ENCODE data around the gene HNRNPC. TPM values are rescaled to one million over a fixed set of nuclear protein-coding genes. Genes with fewer than 3 reads are reported as not detected.

Gene HNRNPC
- total and polyA plus RNA-seq, 10 of the 15 experiments (the other 5 are each of a cell fraction or from before 2014, with no cell fraction given): 679 to 1,492 (median 1,262) TPM

DNA sequence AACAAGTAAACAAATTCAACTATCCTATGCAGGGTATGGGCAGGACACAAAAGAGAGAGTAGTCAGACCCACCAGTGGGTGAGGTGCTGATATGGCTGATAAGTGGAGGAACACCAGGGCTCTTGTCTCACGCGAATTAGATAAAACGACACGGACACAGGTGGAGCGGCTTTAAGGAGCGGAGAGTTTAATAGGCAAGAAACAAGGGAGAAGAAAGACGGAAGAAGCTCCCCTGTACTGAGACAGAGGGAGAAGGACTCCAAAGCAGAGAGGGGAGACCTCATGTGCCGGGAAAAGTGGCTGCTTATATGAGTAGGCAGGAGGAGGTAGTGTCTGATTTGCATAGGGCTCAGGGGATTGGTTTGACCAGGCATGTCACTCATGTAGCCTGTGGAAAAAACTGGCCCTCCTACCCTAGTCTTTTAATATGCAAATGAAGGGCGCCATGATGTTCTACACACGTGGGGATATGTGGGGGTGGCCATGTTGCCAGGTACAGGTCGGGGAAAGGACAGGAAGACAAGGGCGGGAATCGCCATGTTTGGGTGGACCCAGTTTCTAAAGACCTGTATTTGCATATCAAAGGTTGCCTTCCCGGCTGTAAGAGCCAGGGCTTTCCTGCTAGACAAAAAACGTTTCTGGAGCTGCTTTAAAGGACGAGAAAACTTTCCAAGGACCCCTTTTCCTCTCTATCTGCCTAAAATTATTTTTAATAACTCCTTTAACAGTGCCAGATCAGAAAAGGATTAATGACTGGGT, 39.4 kb upstream of the HNRNPC start:
- CTCF ChIA-PET: interaction anchor here (0.7 to 1.3 kb wide), 5 partner anchors 9 to 148 kb away, joined by 3 read pairs; partner anchors contain the start of gene CHD8
- Histone ChIP-seq H3K9ac (ENCODE audit: control insufficient read depth, insufficient read depth, low read length) (peak overlapping the region; percentile 59), H3K79me2 (ENCODE audit: control insufficient read depth, insufficient read depth, low read length) (no peaks in the 10 kb centered on the region), H3K4me2 (ENCODE audit: control insufficient read depth, insufficient read depth) (peak overlapping the region; percentile 95), H3K9me3 (replicated peaks; ENCODE audit: control insufficient read depth, insufficient read depth, low read length) (no peaks in the 10 kb centered on the region), H3K4me3 (peak overlapping the region; percentile 70), H3K27me3 (replicated peaks in 1 of 2; ENCODE audit: control insufficient read depth in 2 of 2, insufficient read depth in 2 of 2, low read length in 1 of 2) (no peaks in the 10 kb centered on the region), H3K36me3 (ENCODE audit: control insufficient read depth in 2 of 2, insufficient read depth in 2 of 2, low read length in 1 of 2) (no peaks in the 10 kb centered on the region), H4K20me1 (ENCODE audit: control insufficient read depth, insufficient read depth) (no peaks in the 10 kb centered on the region), H2AFZ (ENCODE audit: control insufficient read depth, low read depth, low read length) (peak overlapping the region; percentile 89), H3K4me1 (ENCODE audit: control insufficient read depth, insufficient read depth, low read length) (peaks cover 15% of the 10 kb centered on the region), H3K27ac (ENCODE audit: control insufficient read depth, insufficient read depth) (peak overlapping the region; percentile 79)
- SMC1A ChIA-PET (ENCODE audit: uncharacterized antibody, unreplicated experiment): interaction anchor here (0.6 to 1.9 kb wide), 13 partner anchors 9 to 135 kb away, joined by 3 to 7 read pairs (median 4); partner anchors contain the start of gene SUPT16H
- in situ Hi-C loops (cut with MboI) (no loop called here), intact Hi-C loops (cut with micrococcal nuclease; ENCODE audit: unreplicated experiment) (loop anchor here (1.0 kb wide), 1 partner anchor 42 kb away; no protein-coding TSS in a partner anchor)
- WGBS (ENCODE audit: insufficient coverage, insufficient replicate concordance, low lambda C conversion rate, missing lambda C conversion rate): 0% methylated on average over 16 of the region's 16 CpGs
- peak; percentile 89 for FAIRE-seq
- RAD21 ChIA-PET (ENCODE audit: unreplicated experiment): interaction anchor here (0.5 to 2.8 kb wide), 13 partner anchors 8 to 217 kb away, joined by 3 to 18 read pairs (median 4); partner anchors contain the start of gene SALL2
- peak; percentile 94 for ATAC-seq
- POLR2A ChIA-PET: interaction anchor here (0.6 to 1.4 kb wide), 10 partner anchors 12 to 77 kb away, joined by 3 to 7 read pairs (median 3); no protein-coding TSS in a partner anchor
- DNase-seq (ENCODE audit: low read depth, low spot score): peak; percentile 88
- no TSS peak for BruUV-seq (replicated peaks)
- TF ChIP-seq, protein P1, sequence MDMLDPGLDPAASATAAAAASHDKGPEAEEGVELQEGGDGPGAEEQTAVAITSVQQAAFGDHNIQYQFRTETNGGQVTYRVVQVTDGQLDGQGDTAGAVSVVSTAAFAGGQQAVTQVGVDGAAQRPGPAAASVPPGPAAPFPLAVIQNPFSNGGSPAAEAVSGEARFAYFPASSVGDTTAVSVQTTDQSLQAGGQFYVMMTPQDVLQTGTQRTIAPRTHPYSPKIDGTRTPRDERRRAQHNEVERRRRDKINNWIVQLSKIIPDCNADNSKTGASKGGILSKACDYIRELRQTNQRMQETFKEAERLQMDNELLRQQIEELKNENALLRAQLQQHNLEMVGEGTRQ (IDR thresholded peaks at IDR 0.05; ENCODE audit: borderline replicate concordance, low read depth, low read length): peak; percentile 44
- TF ChIP-seq POLR2A (IDR thresholded peaks at IDR 0.05; ENCODE audit: low read depth, low read length) (peak; percentile 82), NR2C1 (IDR thresholded peaks at IDR 0.05) (peak; percentile 19; the same call in 1 of the 2 replicates), CREM (IDR thresholded peaks at IDR 0.05; ENCODE audit: low read depth) (peak; percentile 62), CHD2 (IDR thresholded peaks at IDR 0.05; ENCODE audit: borderline replicate concordance, low read depth, low read length) (no peak; the same call in 1 of the 2 replicates), TARDBP (IDR thresholded peaks at IDR 0.05; ENCODE audit: borderline replicate concordance) (no peak), EZH2 (IDR thresholded peaks at IDR 0.05; ENCODE audit: borderline replicate concordance, control insufficient read depth, low read depth, low read length) (no peak), ZNF217 (IDR thresholded peaks at IDR 0.05) (no peak), CHD4 (IDR thresholded peaks at IDR 0.05) (no peak), MXI1 (IDR thresholded peaks at IDR 0.05; ENCODE audit: low read depth, low read length) (peak; percentile 97), BRCA1 (IDR thresholded peaks at IDR 0.05; ENCODE audit: low read depth, low read length) (no peak), HDGF (IDR thresholded peaks at IDR 0.05) (peak; percentile 80; the same call in 1 of the 2 replicates), RBBP5 (conservative IDR thresholded peaks at IDR 0.05) (no peak), SPI1 (IDR thresholded peaks at IDR 0.05; ENCODE audit: borderline replicate concordance, insufficient read depth, low read depth, low read length) (no peak), ZNF207 (IDR thresholded peaks at IDR 0.05; ENCODE audit: borderline replicate concordance) (no peak), MYC (IDR thresholded peaks at IDR 0.05; ENCODE audit: insufficient read depth, insufficient read length, insufficient replicate concordance, low read length, severe bottlenecking) (no peak)
- TF ChIP-seq, protein P2, sequence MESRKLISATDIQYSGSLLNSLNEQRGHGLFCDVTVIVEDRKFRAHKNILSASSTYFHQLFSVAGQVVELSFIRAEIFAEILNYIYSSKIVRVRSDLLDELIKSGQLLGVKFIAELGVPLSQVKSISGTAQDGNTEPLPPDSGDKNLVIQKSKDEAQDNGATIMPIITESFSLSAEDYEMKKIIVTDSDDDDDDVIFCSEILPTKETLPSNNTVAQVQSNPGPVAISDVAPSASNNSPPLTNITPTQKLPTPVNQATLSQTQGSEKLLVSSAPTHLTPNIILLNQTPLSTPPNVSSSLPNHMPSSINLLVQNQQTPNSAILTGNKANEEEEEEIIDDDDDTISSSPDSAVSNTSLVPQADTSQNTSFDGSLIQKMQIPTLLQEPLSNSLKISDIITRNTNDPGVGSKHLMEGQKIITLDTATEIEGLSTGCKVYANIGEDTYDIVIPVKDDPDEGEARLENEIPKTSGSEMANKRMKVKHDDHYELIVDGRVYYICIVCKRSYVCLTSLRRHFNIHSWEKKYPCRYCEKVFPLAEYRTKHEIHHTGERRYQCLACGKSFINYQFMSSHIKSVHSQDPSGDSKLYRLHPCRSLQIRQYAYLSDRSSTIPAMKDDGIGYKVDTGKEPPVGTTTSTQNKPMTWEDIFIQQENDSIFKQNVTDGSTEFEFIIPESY (IDR thresholded peaks at IDR 0.05): no peak
- TF ChIP-seq, protein P3, sequence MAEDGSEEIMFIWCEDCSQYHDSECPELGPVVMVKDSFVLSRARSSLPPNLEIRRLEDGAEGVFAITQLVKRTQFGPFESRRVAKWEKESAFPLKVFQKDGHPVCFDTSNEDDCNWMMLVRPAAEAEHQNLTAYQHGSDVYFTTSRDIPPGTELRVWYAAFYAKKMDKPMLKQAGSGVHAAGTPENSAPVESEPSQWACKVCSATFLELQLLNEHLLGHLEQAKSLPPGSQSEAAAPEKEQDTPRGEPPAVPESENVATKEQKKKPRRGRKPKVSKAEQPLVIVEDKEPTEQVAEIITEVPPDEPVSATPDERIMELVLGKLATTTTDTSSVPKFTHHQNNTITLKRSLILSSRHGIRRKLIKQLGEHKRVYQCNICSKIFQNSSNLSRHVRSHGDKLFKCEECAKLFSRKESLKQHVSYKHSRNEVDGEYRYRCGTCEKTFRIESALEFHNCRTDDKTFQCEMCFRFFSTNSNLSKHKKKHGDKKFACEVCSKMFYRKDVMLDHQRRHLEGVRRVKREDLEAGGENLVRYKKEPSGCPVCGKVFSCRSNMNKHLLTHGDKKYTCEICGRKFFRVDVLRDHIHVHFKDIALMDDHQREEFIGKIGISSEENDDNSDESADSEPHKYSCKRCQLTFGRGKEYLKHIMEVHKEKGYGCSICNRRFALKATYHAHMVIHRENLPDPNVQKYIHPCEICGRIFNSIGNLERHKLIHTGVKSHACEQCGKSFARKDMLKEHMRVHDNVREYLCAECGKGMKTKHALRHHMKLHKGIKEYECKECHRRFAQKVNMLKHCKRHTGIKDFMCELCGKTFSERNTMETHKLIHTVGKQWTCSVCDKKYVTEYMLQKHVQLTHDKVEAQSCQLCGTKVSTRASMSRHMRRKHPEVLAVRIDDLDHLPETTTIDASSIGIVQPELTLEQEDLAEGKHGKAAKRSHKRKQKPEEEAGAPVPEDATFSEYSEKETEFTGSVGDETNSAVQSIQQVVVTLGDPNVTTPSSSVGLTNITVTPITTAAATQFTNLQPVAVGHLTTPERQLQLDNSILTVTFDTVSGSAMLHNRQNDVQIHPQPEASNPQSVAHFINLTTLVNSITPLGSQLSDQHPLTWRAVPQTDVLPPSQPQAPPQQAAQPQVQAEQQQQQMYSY (CRISPR knock-in tag; IDR thresholded peaks at IDR 0.05): no peak

Measured in GM12878 (cell line).